IMR-90 (cell line): Measurements from ENCODE around the gene PAX8.

Experiments
- BHLHE40 ChIP-seq: fragments of 150-350 bp; IDR thresholded peaks from 2 replicates; pipeline ENCODE4 v1.6.1; 2016; ENCODE audit warnings: mild to moderate bottlenecking, low read depth, low read length
- CEBPB ChIP-seq: IDR thresholded peaks from 2 replicates; pipeline ENCODE4 v1.6.1; 2012; ENCODE audit warnings: low read depth, low read length, improper control_type of control experiment
- CHD1 ChIP-seq: IDR thresholded peaks from 2 replicates; pipeline ENCODE4 v1.6.1; 2012; ENCODE audit warnings: low read depth, low read length, improper control_type of control experiment
- MAZ ChIP-seq: IDR thresholded peaks from 2 replicates; pipeline ENCODE4 v1.6.1; 2012; ENCODE audit warnings: low read depth, mild to moderate bottlenecking, low read length, improper control_type of control experiment, moderate library complexity, borderline replicate concordance
- MXI1 ChIP-seq: IDR thresholded peaks from 2 replicates; pipeline ENCODE4 v1.6.1; 2012; ENCODE audit warnings: low read depth, mild to moderate bottlenecking, low read length, moderate library complexity, borderline replicate concordance
- POLR2A ChIP-seq: IDR thresholded peaks from 2 replicates; pipeline ENCODE4 v1.6.1; 2012; ENCODE audit warnings: mild to moderate bottlenecking, low read depth, low read length
- RAD21 ChIP-seq: IDR thresholded peaks from 2 replicates; pipeline ENCODE4 v1.6.1; 2012; ENCODE audit warnings: low read length, improper control_type of control experiment
- RCOR1 ChIP-seq: IDR thresholded peaks from 2 replicates; pipeline ENCODE4 v1.6.1; 2012; ENCODE audit warnings: mild to moderate bottlenecking, low read length, improper control_type of control experiment; ENCODE audit not compliant: insufficient replicate concordance
- RFX5 ChIP-seq: IDR thresholded peaks from 2 replicates; pipeline ENCODE4 v1.8.0; 2012; ENCODE audit warnings: low read depth, mild to moderate bottlenecking, low read length, moderate library complexity
- SMC3 ChIP-seq: fragments of 150-350 bp; IDR thresholded peaks from 2 replicates; pipeline ENCODE4 v1.6.1; 2016; ENCODE audit warnings: low read depth, mild to moderate bottlenecking, antibody characterized with exemption, low read length, moderate library complexity
- TF ChIP-seq, protein P1 (sequence below): conservative IDR thresholded peaks from 2 replicates; pipeline ENCODE4 v1.5.1; 2012; ENCODE audit warnings: mild to moderate bottlenecking, low read depth, low read length, improper control_type of control experiment
- TF ChIP-seq, protein P2 (sequence below): fragments of 150-350 bp; IDR thresholded peaks from 2 replicates; pipeline ENCODE4 v1.6.1; 2016; ENCODE audit warnings: low read depth, mild to moderate bottlenecking, low read length, moderate library complexity, borderline replicate concordance
- TF ChIP-seq, protein P3 (sequence below): fragments of 150-350 bp; IDR thresholded peaks from 2 replicates; pipeline ENCODE4 v1.6.1; 2017; ENCODE audit warnings: mild to moderate bottlenecking, antibody characterized with exemption, low read length, low read depth

DNA sequence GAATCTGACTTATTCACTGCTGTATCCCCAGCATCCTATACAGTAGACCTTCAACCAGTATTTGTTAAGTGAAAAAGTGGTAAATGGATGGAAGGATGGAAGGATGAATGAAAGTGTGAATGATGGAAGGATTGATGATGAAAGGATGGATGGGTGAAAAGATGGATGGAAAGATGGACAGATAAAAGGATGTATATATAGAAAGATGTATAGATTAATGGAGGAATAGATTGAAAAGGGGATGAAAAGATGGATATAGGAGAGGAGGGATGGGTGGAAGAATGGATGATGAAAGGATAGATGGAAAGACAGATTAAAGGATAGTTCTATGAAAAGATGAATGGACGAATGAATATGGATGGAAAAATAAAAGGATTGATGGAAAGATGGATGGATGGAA lies 54.9 kb downstream of the PAX8 start:
- TF ChIP-seq, protein P1, sequence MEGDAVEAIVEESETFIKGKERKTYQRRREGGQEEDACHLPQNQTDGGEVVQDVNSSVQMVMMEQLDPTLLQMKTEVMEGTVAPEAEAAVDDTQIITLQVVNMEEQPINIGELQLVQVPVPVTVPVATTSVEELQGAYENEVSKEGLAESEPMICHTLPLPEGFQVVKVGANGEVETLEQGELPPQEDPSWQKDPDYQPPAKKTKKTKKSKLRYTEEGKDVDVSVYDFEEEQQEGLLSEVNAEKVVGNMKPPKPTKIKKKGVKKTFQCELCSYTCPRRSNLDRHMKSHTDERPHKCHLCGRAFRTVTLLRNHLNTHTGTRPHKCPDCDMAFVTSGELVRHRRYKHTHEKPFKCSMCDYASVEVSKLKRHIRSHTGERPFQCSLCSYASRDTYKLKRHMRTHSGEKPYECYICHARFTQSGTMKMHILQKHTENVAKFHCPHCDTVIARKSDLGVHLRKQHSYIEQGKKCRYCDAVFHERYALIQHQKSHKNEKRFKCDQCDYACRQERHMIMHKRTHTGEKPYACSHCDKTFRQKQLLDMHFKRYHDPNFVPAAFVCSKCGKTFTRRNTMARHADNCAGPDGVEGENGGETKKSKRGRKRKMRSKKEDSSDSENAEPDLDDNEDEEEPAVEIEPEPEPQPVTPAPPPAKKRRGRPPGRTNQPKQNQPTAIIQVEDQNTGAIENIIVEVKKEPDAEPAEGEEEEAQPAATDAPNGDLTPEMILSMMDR = no peak
- no peak for TF ChIP-seq CHD1
- no peak for TF ChIP-seq MAZ
- TF ChIP-seq RAD21 = no peak
- no peak for TF ChIP-seq CEBPB
- no peak for TF ChIP-seq BHLHE40
- no peak for TF ChIP-seq POLR2A
- TF ChIP-seq, protein P2, sequence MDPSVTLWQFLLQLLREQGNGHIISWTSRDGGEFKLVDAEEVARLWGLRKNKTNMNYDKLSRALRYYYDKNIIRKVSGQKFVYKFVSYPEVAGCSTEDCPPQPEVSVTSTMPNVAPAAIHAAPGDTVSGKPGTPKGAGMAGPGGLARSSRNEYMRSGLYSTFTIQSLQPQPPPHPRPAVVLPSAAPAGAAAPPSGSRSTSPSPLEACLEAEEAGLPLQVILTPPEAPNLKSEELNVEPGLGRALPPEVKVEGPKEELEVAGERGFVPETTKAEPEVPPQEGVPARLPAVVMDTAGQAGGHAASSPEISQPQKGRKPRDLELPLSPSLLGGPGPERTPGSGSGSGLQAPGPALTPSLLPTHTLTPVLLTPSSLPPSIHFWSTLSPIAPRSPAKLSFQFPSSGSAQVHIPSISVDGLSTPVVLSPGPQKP = no peak
- TF ChIP-seq, protein P3, sequence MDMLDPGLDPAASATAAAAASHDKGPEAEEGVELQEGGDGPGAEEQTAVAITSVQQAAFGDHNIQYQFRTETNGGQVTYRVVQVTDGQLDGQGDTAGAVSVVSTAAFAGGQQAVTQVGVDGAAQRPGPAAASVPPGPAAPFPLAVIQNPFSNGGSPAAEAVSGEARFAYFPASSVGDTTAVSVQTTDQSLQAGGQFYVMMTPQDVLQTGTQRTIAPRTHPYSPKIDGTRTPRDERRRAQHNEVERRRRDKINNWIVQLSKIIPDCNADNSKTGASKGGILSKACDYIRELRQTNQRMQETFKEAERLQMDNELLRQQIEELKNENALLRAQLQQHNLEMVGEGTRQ = no peak
- no peak for TF ChIP-seq RFX5
- TF ChIP-seq RCOR1 = no peak
- no peak for TF ChIP-seq SMC3
- no peak for TF ChIP-seq MXI1
